Neutrophil (primary cell): ENCODE data around the gene ZNF684.
"Not testable (repeated sequence)": the region's sequence is repeated elsewhere in the genome, so short reads cannot be mapped to it uniquely, and the experiment has no call there.

Source experiments
- H3K27ac ChIP-seq: fragments of 200-600 bp; sonication (generic); 2 replicates; pipeline ENCODE4 v1.5.1; 2016; ENCODE audit warnings: mild to moderate bottlenecking, moderate library complexity
- H3K27me3 ChIP-seq: fragments of 200-600 bp; sonication (generic); 2 replicates; pipeline ENCODE4 v1.6.0; 2016; ENCODE audit warnings: mild to moderate bottlenecking
- H3K36me3 ChIP-seq: fragments of 200-600 bp; sonication (generic); 2 replicates; pipeline ENCODE4 v1.5.1; 2017
- H3K4me1 ChIP-seq, 2 experiments: fragments of 200-600 bp in 1 of 2; sonication (generic) in 1 of 2; 1 replicate in 1 of 2; 2 replicates in 1 of 2; pipeline versions ENCODE4 v1.5.1 to v1.6.1; 2013 to 2016; ENCODE audit warnings: low read depth in 1 of 2, low read length in 1 of 2, mild to moderate bottlenecking in 1 of 2, moderate library complexity in 1 of 2; ENCODE audit not compliant: control insufficient read depth in 1 of 2, insufficient read depth in 1 of 2
- H3K4me3 ChIP-seq, 2 experiments: fragments of 200-600 bp in 1 of 2; sonication (generic) in 1 of 2; 1 replicate in 1 of 2; 2 replicates in 1 of 2; pipeline ENCODE4 v1.5.1; 2013 to 2016; ENCODE audit warnings: low read depth in 1 of 2, low read length in 1 of 2, mild to moderate bottlenecking in 1 of 2, moderate library complexity in 1 of 2
- H3K9me3 ChIP-seq: fragments of 200-600 bp; sonication (generic); 2 replicates; pipeline ENCODE4 v1.5.1; 2016
- TF ChIP-seq, protein P1 (sequence below): fragments of 200-600 bp; sonication (generic); IDR thresholded peaks from 2 replicates; pipeline ENCODE4 v1.5.1; 2016; ENCODE audit warnings: antibody characterized with exemption

ZNF684 gene

DNA sequence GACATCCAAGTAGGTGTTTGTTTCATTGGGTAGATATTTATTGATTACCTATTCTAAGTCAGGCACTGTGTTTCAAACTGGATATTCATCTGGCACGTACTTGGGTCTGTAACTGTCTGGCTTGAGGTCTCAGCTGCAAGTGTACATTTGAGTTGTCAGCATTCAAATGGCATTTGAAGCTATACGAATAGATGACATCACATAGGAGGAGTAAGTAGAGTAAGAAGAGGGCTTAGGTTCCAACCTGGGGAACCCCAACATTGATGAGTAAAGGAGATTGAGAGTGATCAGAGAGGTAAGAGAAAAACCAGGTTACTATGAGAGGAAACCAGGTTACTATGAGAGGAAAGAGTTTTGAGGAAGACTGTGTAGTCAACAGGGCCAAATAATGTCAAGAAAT, 30.7 kb downstream of the ZNF684 start:
- no peaks in the 10 kb centered on the region for H3K27me3 ChIP-seq
- H3K36me3 ChIP-seq: no peaks in the 10 kb centered on the region
- no peak overlapping the region for H3K4me3 ChIP-seq
- TF ChIP-seq, protein P1, sequence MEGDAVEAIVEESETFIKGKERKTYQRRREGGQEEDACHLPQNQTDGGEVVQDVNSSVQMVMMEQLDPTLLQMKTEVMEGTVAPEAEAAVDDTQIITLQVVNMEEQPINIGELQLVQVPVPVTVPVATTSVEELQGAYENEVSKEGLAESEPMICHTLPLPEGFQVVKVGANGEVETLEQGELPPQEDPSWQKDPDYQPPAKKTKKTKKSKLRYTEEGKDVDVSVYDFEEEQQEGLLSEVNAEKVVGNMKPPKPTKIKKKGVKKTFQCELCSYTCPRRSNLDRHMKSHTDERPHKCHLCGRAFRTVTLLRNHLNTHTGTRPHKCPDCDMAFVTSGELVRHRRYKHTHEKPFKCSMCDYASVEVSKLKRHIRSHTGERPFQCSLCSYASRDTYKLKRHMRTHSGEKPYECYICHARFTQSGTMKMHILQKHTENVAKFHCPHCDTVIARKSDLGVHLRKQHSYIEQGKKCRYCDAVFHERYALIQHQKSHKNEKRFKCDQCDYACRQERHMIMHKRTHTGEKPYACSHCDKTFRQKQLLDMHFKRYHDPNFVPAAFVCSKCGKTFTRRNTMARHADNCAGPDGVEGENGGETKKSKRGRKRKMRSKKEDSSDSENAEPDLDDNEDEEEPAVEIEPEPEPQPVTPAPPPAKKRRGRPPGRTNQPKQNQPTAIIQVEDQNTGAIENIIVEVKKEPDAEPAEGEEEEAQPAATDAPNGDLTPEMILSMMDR: no peak
- no peaks in the 10 kb centered on the region for H3K4me1 ChIP-seq
- no peaks in the 10 kb centered on the region for H3K9me3 ChIP-seq
- no peak overlapping the region for H3K27ac ChIP-seq

DNA sequence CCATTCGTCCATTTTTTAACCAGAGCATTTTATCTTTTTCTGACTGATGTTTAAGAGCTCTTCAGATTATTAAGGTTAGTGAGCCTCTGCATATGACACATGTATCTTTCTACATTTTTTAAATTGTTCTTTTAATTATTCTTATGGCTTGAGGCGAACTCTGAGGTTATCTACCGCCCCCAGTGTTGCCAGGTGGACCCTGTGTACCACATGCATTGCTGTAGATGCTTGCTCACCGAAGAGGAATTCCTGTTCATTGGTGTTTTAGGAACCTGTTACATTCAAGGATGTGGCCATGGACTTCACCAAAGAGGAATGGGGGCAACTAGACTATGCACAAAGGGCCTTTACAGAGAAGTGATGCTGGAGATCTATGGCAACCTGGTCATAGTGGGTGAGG, 31.8 kb downstream of the ZNF684 start:
- no peaks in the 10 kb centered on the region for H3K36me3 ChIP-seq
- no peak overlapping the region for H3K4me3 ChIP-seq
- no peaks in the 10 kb centered on the region for H3K27me3 ChIP-seq
- TF ChIP-seq, protein P1: no peak
- no peaks in the 10 kb centered on the region for H3K4me1 ChIP-seq
- H3K27ac ChIP-seq: no peak overlapping the region
- no peaks in the 10 kb centered on the region for H3K9me3 ChIP-seq

DNA sequence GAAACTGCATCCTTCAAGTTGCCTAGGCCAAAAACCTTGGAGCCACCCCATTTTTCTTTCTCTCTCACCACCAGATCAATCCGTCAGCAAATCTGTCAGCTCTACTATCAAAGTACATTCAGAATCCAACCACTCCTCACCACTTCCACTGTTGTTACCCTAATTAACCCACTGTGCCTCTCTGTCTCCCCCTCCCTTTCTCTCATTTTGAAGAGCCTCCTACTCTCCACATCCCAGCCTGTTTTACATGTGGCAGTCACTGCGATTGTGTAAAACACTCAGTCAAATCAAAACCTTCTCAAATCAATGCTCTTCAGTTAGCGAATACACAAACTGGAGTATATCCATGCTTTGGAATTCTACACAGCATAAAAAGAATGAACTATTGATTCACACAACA, 33.1 kb downstream of the ZNF684 start:
- no peaks in the 10 kb centered on the region for H3K4me1 ChIP-seq
- no peaks in the 10 kb centered on the region for H3K36me3 ChIP-seq
- H3K9me3 ChIP-seq: no peaks in the 10 kb centered on the region
- TF ChIP-seq, protein P1: no peak
- H3K27me3 ChIP-seq: no peaks in the 10 kb centered on the region
- no peak overlapping the region for H3K4me3 ChIP-seq
- no peak overlapping the region for H3K27ac ChIP-seq

DNA sequence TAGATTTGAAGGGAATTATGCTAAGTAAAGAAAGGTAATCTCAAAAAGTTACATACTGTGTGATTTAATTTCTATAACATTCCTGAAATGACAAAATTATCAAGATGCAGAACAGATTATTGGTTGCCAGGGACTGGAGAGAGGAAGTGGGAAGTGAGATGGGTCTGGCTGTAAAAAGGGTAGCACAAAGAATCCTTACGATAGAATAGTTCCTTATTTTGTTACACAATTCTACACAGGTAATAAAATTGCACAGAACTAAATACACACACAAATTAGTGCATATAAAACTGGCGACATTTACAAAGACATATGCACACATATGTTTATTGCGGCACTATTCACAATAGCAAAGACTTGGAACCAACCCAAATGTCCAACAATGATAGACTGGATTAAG, 33.5 kb downstream of the ZNF684 start:
- Histone ChIP-seq H3K4me3 (no peak overlapping the region), H3K4me1 (no peaks in the 10 kb centered on the region), H3K27ac (no peak overlapping the region), H3K36me3 (no peaks in the 10 kb centered on the region), H3K27me3 (no peaks in the 10 kb centered on the region), H3K9me3 (no peaks in the 10 kb centered on the region)
- TF ChIP-seq, protein P1: no peak

DNA sequence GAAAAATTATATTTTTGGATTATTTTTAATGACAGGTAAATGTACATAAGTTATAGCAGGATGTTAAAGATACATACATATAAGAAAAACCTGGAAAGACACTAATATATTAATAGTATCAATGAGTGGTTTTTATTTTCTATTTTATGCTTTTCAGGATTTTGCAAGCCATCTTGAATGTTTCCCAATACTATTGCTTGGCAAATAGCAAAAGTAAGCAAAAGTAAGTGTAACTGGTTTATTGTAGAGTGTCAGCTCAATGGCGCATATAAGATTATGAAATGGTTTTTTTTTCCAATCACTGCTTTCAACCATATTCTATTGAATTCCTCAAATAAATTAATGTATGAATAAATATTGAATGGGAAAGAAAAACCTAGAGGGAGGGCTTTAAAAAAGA, 36.4 kb downstream of the ZNF684 start:
- no peaks in the 10 kb centered on the region for H3K4me1 ChIP-seq
- H3K9me3 ChIP-seq: no peaks in the 10 kb centered on the region
- no peaks in the 10 kb centered on the region for H3K36me3 ChIP-seq
- H3K27ac ChIP-seq: no peak overlapping the region
- no peak overlapping the region for H3K4me3 ChIP-seq
- TF ChIP-seq, protein P1: no peak
- H3K27me3 ChIP-seq: no peaks in the 10 kb centered on the region

DNA sequence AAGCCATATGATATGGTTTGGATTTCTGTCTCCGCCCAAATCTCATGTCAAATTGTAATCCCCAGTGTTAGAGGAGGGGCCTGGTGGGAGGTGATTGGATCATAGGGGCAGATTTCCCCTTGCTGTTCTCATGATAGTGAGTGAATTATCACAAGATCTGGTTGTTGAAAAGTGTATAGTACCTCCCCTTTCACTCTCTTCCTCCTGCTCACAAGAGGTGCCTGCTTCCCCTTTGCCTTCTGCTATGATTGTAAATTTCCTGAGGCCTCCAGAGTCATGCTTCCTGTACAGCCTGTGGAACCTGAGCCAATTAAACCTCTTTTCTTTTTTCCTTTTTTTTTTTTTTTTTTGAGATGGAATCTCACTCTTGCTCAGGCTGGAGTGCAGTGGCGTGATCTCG, 43.4 kb downstream of the ZNF684 start:
- not testable (repeated sequence) for H3K4me3 ChIP-seq, H3K4me1 ChIP-seq, H3K27ac ChIP-seq, H3K36me3 ChIP-seq, H3K27me3 ChIP-seq, H3K9me3 ChIP-seq
